ENCODE results near the gene DNASE1L2.
"Not testable (repeated sequence)": the region's sequence is repeated elsewhere in the genome, so short reads cannot be mapped to it uniquely, and the experiment has no call there.

DNASE1L2 gene

DNA sequence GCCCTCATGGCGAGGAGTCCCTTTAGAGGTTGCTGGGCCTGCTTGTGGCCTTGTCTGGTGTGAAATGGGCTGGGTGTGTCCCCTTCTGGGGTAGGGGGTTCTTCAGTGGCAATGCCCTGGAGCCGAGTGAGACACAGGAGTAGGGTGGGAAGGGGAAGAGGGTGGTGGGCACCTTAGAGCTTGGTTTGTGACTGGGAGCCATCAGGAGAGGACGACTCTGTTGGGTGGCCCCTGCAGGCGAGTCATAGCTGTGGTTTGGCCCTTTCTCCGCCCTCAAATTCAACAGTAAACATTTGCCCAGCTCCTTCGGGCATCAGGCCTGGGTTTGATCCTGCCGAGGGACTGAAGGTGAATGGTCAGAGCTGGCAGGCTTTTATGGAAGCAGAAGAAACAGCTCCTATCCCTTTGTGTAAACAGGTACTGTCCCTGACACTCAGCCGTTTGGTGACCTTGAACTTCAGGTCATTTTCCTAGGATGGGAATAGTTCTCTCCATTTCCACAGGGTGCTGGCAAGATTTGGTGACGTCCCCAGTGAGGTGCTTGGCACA, 9.9 kb upstream of the DNASE1L2 start:
- DNase-seq: no peak

DNA sequence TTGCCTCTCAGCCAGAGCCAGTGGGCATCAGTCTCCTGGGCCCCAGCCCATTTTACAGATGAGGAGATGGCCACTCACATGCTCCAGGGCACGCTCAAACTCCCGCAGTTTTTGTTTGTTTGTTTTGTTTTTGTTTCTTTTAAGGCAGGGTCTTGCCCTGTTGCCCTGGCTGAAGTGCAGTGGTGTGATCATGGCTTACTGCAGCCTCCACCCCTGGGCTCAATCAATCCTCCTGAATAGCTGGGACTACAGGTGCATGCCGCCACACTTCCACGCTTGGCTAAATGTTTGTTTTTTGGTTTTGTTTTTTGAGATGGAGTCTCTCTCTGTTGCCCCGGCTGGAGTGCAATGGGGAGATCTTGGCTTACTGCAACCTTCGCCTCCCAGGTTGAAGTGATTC, 9.3 kb upstream of the DNASE1L2 start:
- DNase-seq: no peak

DNA sequence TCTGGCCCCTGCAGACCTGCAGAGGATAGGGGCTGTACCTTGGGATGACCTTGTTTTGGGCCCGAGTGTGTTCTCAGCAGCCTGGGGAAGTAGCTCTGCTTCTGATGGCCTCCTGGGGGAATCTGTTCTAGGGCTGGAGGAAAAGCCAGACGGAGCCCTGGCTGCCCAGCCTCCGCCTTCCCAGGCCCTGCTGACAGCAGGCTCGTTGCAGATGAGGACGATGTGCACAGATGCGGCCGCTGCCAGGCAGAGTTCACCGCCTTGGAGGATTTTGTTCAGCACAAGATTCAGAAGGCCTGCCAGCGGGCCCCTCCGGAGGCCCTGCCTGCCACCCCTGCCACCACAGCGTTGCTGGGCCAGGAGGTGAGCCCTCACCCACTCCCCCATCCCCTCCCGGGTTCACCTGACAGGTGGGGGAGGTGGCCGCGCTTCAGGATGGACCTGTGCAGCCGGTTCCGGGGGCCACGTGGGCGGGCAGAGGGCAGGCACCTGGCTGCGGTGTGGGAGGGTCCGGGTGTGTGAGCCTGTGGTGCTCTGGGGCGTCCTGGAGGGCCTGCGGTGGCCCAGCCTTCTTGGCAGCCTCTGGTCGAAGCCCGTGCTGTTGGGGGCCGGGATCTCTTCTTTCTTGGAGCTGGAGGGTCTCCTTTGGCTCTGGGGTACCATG, 8.0 kb upstream of the DNASE1L2 start:
- no peak for DNase-seq

DNA sequence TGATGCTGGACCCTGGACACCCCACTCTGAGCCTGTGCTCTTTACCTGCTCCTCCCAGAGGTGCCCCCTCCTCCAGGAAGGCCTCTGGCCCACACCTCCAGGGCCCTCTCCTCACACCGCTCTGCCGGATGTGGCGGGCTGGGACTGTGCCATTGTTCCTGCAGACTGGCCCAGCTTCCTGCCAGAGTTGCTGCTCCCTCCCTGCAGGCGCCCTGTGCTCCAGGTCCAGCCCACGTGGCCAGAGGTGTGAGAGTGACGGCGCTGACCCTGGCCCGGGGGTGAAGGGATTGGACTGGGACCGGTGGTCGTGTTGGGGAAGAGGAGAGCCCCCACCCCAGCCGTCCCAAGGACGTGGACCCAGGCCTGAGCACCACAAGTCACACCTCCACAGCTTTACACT, 7.2 kb upstream of the DNASE1L2 start:
- DNase-seq: no peak

- DNase-seq: no peak
Observed at GRCh38 chr16:2229632-2230250, 6.5 kb upstream of the DNASE1L2 start.

- no peak for DNase-seq
Observed at GRCh38 chr16:2230376-2230775, 5.9 kb upstream of the DNASE1L2 start.

GRCh38 chr16:2231016-2231931, 5.0 kb upstream of the DNASE1L2 start:
- no peak for DNase-seq

- DNase-seq: no peak
Observed at GRCh38 chr16:2232094-2232990, 3.9 kb upstream of the DNASE1L2 start.

- DNase-seq: no peak
Observed at GRCh38 chr16:2233046-2233775, 3.0 kb upstream of the DNASE1L2 start.

GRCh38 chr16:2233872-2234812, 2.1 kb upstream of the DNASE1L2 start:
- DNase-seq: no peak

DNA sequence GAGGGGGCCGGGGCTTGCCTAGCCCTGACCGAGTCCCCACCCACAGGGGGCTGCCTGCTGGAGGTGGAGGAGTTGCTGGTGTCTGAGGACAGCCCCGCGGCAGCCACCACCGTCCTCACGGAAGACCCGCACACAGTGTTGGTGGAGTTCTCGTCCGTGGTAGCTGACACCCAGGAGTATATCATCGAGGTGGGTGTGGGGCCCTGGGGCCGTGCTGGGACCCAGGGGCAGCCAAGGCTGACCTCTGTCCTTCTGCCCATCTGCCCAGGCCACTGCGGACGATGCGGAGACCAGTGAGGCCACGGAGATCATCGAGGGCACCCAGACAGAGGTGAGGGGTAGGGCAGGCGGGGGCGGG, 1.5 kb upstream of the DNASE1L2 start:
- no peak for DNase-seq

GRCh38 chr16:2235234-2235651, 1.0 kb upstream of the DNASE1L2 start:
- DNase-seq: no peak

GRCh38 chr16:2235695-2236336, 428 bp upstream of the DNASE1L2 start:
- no peak for DNase-seq

DNA sequence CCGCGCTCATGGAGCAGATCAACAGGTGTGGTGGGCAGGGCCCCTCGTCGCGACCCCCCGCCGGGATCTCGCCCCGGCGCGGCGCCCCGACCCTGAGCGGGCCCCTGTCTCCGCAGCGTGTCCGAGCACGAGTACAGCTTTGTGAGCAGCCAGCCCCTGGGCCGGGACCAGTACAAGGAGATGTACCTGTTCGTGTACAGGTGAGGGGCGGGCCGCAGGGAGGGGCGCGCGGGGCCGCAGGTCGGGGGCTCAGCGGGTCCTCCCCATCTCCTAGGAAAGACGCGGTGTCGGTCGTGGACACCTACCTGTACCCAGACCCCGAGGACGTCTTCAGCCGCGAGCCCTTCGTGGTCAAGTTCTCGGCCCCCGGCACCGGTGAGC, 848 bp downstream of the DNASE1L2 start:
- no peak for DNase-seq

DNA sequence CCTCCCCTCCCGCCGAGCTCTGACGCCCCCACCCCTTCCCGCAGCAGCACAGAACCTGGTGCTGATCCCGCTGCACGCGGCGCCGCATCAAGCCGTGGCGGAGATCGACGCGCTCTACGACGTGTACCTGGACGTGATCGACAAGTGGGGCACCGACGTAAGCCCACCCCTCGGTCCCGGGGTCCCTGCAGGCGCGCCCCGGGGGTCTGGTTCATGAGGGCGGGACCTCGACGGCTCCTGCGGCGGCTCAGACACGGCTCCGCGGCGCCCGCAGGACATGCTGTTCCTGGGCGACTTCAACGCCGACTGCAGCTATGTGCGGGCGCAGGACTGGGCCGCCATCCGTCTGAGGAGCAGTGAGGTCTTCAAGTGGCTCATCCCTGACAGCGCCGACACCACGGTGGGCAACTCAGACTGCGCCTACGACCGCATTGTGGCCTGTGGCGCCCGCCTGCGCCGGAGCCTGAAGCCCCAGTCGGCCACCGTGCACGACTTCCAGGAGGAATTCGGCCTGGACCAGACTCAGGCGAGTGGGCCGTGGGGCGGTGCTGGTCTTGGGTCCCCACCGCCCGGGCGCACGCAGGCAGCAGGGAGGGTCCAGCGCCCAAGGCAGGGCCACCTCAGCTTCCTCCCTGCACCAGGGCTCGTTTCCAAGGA, 1.4 kb downstream of the DNASE1L2 start:
- no peak for DNase-seq

DNA sequence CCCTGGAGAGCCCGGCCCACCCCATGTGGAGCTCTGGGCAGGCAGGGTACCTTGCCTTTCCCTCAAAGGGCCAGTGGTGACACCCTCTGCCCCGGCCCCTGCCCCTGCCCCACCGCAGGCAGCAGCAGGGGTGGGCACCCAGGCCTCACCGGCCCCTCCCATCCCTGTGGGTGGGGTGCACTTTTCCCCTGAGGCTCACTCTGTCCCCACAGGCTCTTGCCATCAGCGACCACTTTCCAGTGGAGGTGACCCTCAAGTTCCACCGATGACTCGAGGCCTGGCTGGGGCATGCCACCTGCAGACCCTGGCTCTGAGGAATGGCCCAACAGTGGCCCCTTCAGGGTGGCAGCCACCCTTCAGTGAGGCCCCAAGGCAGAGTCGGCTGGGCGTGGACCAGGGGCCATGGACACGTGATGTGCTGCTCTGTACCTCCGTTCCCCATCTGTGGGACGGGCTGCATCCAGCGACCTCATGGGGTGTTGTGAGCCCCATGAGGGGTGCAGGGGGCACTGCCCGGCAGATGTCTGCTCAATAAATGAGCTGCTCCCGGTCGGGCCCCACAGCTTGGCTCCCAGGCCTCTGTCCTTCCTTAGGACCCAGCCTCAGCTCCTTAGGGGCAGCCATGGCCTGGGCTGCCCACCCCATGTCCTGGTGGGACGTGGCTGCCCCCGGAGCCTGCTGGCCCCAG, 2.0 kb downstream of the DNASE1L2 start:
- DNase-seq: no peak

GRCh38 chr16:2238838-2239675, 2.8 kb downstream of the DNASE1L2 start:
- DNase-seq: no peak

DNA sequence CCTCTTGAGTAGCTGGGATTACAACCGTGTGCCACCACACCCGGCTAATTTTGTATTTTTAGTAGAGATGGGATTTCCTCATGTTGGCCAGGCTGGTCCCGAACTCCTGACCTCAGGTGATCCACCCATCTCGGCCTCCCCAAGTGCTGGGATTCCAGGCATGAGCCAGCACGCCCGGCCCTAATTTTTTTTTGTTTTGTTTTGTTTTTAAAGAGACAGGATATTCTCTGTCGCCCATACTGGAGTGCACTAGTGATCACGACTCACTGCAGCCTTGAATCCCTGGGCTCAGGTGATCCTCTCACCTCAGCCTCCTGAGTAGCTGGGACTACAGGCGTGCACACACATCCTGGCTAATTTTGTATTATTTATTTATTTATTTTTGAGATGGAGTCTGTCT, 4.1 kb downstream of the DNASE1L2 start:
- not testable (repeated sequence) for DNase-seq
